Measurements from ENCODE around the gene LAP3.

LAP3 gene

DNA sequence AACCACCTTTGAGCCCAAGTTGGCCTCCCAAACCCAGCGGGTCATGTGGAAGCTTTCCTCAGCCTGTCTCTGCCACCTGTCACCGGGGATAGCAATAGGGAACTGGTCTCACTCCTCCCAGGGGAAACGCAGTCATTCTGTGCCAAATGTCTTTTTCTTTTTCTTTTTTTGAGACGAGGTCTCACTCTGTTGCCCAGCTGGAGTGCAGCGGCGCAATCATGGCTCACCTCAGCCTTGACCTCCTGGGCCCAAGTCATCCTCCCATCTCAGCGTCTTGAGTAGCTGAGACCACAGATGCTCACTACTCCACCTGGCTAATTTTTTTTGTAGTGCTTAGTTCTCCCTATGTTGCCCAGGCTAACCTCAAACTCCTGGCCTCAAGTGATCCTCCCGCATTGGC, 77.7 kb downstream of the LAP3 start:
- H2AFZ ChIP-seq (ENCODE audit: low read depth, low read length): no peak overlapping the region

DNA sequence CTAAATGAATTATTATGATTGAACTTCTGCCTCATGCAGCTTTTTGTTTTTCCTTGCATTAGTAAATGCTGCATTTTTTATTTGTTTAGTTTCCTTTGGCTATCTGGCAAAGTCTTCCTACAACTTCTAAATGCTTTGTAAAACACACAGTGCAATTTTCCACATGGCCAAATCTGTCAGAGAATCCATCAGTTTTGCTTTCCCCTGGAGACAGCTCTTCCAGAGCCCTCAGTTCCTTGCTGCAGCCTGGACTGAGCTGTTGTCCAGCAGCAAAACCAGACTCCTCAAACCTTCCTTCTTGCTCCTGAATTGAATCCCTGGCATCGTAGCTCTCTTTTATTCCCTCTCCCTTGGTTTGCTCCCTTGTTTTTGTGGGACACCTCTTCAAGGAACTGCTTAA, 80.1 kb downstream of the LAP3 start:
- no peaks in the 10 kb centered on the region for H3K79me2 ChIP-seq (ENCODE audit: insufficient read depth, low read length)

More for the DNA sequence above, 77.7 kb downstream of the LAP3 start:
- no peak for TF ChIP-seq EZH2 (IDR thresholded peaks at IDR 0.05; ENCODE audit: borderline replicate concordance, low read depth, low read length, severe bottlenecking)
- TF ChIP-seq, protein P1, sequence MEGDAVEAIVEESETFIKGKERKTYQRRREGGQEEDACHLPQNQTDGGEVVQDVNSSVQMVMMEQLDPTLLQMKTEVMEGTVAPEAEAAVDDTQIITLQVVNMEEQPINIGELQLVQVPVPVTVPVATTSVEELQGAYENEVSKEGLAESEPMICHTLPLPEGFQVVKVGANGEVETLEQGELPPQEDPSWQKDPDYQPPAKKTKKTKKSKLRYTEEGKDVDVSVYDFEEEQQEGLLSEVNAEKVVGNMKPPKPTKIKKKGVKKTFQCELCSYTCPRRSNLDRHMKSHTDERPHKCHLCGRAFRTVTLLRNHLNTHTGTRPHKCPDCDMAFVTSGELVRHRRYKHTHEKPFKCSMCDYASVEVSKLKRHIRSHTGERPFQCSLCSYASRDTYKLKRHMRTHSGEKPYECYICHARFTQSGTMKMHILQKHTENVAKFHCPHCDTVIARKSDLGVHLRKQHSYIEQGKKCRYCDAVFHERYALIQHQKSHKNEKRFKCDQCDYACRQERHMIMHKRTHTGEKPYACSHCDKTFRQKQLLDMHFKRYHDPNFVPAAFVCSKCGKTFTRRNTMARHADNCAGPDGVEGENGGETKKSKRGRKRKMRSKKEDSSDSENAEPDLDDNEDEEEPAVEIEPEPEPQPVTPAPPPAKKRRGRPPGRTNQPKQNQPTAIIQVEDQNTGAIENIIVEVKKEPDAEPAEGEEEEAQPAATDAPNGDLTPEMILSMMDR (IDR thresholded peaks at IDR 0.05; ENCODE audit: borderline replicate concordance, extremely low read depth, low read length, poor library complexity, severe bottlenecking): no peak
- ATAC-seq (ENCODE audit: insufficient read depth, low read depth) (no peak), DNase-seq (no peak)
- Histone ChIP-seq H3K4me2 (ENCODE audit: insufficient read depth, low read length) (no peak overlapping the region), H4K20me1 (ENCODE audit: insufficient read depth, low read length) (no peaks in the 10 kb centered on the region), H3K79me2 (ENCODE audit: insufficient read depth, low read length) (no peaks in the 10 kb centered on the region), H3K4me3 (ENCODE audit: low read depth in 1 of 2, low read length in 2 of 2) (no peak overlapping the region), H3K9me3 (ENCODE audit: insufficient read depth, low read length, severe bottlenecking) (no peaks in the 10 kb centered on the region), H3K27me3 (ENCODE audit: insufficient read depth, low read length, poor library complexity) (no peaks in the 10 kb centered on the region), H3K9ac (ENCODE audit: low read depth, low read length) (no peak overlapping the region), H3K27ac (ENCODE audit: low read length) (no peak overlapping the region), H3K4me1 (ENCODE audit: insufficient read depth, low read length) (peaks cover 12% of the 10 kb centered on the region), H3K36me3 (ENCODE audit: insufficient read depth, low read length) (no peaks in the 10 kb centered on the region)

More for the DNA sequence above, 80.1 kb downstream of the LAP3 start:
- DNase-seq (no peak), ATAC-seq (ENCODE audit: insufficient read depth, low read depth) (no peak)
- no peaks in the 10 kb centered on the region for H3K9me3 ChIP-seq (ENCODE audit: insufficient read depth, low read length, severe bottlenecking)
- H2AFZ ChIP-seq (ENCODE audit: low read depth, low read length): no peak overlapping the region
- no peaks in the 10 kb centered on the region for H4K20me1 ChIP-seq (ENCODE audit: insufficient read depth, low read length)
- no peak overlapping the region for H3K4me2 ChIP-seq (ENCODE audit: insufficient read depth, low read length)
- TF ChIP-seq EZH2 (IDR thresholded peaks at IDR 0.05; ENCODE audit: borderline replicate concordance, low read depth, low read length, severe bottlenecking): no peak
- TF ChIP-seq, protein P1 (IDR thresholded peaks at IDR 0.05; ENCODE audit: borderline replicate concordance, extremely low read depth, low read length, poor library complexity, severe bottlenecking): no peak
- H3K27me3 ChIP-seq (ENCODE audit: insufficient read depth, low read length, poor library complexity): no peaks in the 10 kb centered on the region
- no peaks in the 10 kb centered on the region for H3K4me1 ChIP-seq (ENCODE audit: insufficient read depth, low read length)
- no peak overlapping the region for H3K4me3 ChIP-seq (ENCODE audit: low read depth in 1 of 2, low read length in 2 of 2)
- H3K27ac ChIP-seq (ENCODE audit: low read length): no peak overlapping the region
- no peaks in the 10 kb centered on the region for H3K36me3 ChIP-seq (ENCODE audit: insufficient read depth, low read length)
- no peak overlapping the region for H3K9ac ChIP-seq (ENCODE audit: low read depth, low read length)

Data from DND-41 (cell line).